K562 (cell line): ENCODE measurements around the gene CCT7.

Experiments
- ADNP ChIP-seq: fragments of 200-800 bp; sonication (Bioruptor generic); IDR thresholded peaks from 2 replicates; pipeline ENCODE4 v1.6.1; 2016; ENCODE audit warnings: missing genetic modification characterization, missing compliant biosample characterization
- CTCF ChIP-seq, 3 experiments: IDR thresholded peaks in 2 of 3; conservative IDR thresholded peaks in 1 of 3; 2 replicates each; pipeline ENCODE4 v1.5.1; 2011 to 2012; ENCODE audit warnings: low read length in 3 of 3, mild to moderate bottlenecking in 3 of 3, control low read depth in 2 of 3, improper control_type of control experiment in 1 of 3, inconsistent platforms in 1 of 3, low read depth in 1 of 3, mixed read lengths in 1 of 3, moderate library complexity in 1 of 3; ENCODE audit not compliant: insufficient read depth in 2 of 3
- EP300 ChIP-seq: IDR thresholded peaks from 2 replicates; pipeline ENCODE4 v1.6.1; 2012; ENCODE audit warnings: low read length, improper control_type of control experiment
- EZH2 ChIP-seq: IDR thresholded peaks from 2 replicates; pipeline ENCODE4 v1.6.1; 2012; ENCODE audit warnings: low read depth, mild to moderate bottlenecking, inconsistent platforms, low read length, borderline replicate concordance
- FOXJ3 ChIP-seq: sonication (generic); formaldehyde crosslinking; IDR thresholded peaks from 2 replicates; pipeline ENCODE4 v1.4.0; 2020; ENCODE audit warnings: mild to moderate bottlenecking, missing genetic modification reagents
- HMG20B ChIP-seq: fragments of 250-450 bp; sonication (Bioruptor Pico); IDR thresholded peaks from 2 replicates; pipeline ENCODE4 v1.5.0; 2021; ENCODE audit warnings: mild to moderate bottlenecking
- KLF16 ChIP-seq: IDR thresholded peaks from 2 replicates; pipeline ENCODE4 v1.6.1; 2016; ENCODE audit warnings: antibody characterized with exemption
- PHF8 ChIP-seq: fragments of 200-600 bp; sonication (generic); IDR thresholded peaks from 2 replicates; pipeline ENCODE4 v1.6.1; 2012; ENCODE audit warnings: mixed run types, mild to moderate bottlenecking, inconsistent platforms, low read length, moderate library complexity, borderline replicate concordance
- POLR3A ChIP-seq: IDR thresholded peaks from 2 replicates; pipeline ENCODE4 v1.6.1; 2011; ENCODE audit warnings: borderline replicate concordance, mild to moderate bottlenecking, moderate library complexity; ENCODE audit not compliant: insufficient read length, insufficient read depth; ENCODE audit errors: extremely low read depth
- SMAD4 ChIP-seq: fragments of 250-450 bp; sonication (Bioruptor Pico); conservative IDR thresholded peaks from 2 replicates; pipeline ENCODE4 v1.8.0; 2021; ENCODE audit warnings: inconsistent platforms, mild to moderate bottlenecking, moderate library complexity
- ZNF24 ChIP-seq: fragments of 450-650 bp; IDR thresholded peaks from 2 replicates; pipeline ENCODE4 v1.6.1; 2016
- TF ChIP-seq, protein P1 (sequence below): sonication (generic); formaldehyde crosslinking; IDR thresholded peaks from 2 replicates; pipeline ENCODE4 v1.8.1; 2022; ENCODE audit warnings: missing genetic modification reagents
- TF ChIP-seq, protein P2 (sequence below): IDR thresholded peaks from 3 replicates; pipeline ENCODE4 v1.6.1; 2011; ENCODE audit warnings: borderline replicate concordance, mild to moderate bottlenecking, moderate library complexity; ENCODE audit not compliant: insufficient read length; ENCODE audit errors: extremely low read depth

GRCh38 chr2:73239776-73240175 is 5.7 kb downstream of the CCT7 start:
- TF ChIP-seq, protein P1, sequence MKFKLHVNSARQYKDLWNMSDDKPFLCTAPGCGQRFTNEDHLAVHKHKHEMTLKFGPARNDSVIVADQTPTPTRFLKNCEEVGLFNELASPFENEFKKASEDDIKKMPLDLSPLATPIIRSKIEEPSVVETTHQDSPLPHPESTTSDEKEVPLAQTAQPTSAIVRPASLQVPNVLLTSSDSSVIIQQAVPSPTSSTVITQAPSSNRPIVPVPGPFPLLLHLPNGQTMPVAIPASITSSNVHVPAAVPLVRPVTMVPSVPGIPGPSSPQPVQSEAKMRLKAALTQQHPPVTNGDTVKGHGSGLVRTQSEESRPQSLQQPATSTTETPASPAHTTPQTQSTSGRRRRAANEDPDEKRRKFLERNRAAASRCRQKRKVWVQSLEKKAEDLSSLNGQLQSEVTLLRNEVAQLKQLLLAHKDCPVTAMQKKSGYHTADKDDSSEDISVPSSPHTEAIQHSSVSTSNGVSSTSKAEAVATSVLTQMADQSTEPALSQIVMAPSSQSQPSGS (CRISPR knock-in tag): no peak
- TF ChIP-seq, protein P2, sequence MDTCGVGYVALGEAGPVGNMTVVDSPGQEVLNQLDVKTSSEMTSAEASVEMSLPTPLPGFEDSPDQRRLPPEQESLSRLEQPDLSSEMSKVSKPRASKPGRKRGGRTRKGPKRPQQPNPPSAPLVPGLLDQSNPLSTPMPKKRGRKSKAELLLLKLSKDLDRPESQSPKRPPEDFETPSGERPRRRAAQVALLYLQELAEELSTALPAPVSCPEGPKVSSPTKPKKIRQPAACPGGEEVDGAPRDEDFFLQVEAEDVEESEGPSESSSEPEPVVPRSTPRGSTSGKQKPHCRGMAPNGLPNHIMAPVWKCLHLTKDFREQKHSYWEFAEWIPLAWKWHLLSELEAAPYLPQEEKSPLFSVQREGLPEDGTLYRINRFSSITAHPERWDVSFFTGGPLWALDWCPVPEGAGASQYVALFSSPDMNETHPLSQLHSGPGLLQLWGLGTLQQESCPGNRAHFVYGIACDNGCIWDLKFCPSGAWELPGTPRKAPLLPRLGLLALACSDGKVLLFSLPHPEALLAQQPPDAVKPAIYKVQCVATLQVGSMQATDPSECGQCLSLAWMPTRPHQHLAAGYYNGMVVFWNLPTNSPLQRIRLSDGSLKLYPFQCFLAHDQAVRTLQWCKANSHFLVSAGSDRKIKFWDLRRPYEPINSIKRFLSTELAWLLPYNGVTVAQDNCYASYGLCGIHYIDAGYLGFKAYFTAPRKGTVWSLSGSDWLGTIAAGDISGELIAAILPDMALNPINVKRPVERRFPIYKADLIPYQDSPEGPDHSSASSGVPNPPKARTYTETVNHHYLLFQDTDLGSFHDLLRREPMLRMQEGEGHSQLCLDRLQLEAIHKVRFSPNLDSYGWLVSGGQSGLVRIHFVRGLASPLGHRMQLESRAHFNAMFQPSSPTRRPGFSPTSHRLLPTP: no peak
- TF ChIP-seq SMAD4 (CRISPR knock-in tag): no peak
- no peak for TF ChIP-seq CTCF (IDR thresholded peaks at IDR 0.05 in 2 of 3, conservative IDR thresholded peaks at IDR 0.05 in 1 of 3; ENCODE audit: insufficient read depth in 2 of 3, low read depth in 1 of 3, low read length in 3 of 3)
- TF ChIP-seq HMG20B (CRISPR knock-in tag): no peak
- no peak for TF ChIP-seq FOXJ3 (CRISPR knock-in tag)
- no peak for TF ChIP-seq ADNP (tag)
- no peak for TF ChIP-seq EZH2
- no peak for TF ChIP-seq EP300
- no peak for TF ChIP-seq KLF16
- TF ChIP-seq PHF8: no peak
- TF ChIP-seq ZNF24: no peak
- no peak for TF ChIP-seq POLR3A
